Stimulated activated CD4-positive, alpha-beta T cell treated with anti-CD3 and anti-CD28 coated beads, Interleukin-1b, Interleukin-23, amount 100 ng/mL, for 48 hours (primary cell): Measurements from ENCODE around the gene VPS8.

Experiments
- DNase-seq: peaks from one replicate; pipeline ENCODE4 v3.0.0-alpha.2; 2020

The VPS8 gene

DNA sequence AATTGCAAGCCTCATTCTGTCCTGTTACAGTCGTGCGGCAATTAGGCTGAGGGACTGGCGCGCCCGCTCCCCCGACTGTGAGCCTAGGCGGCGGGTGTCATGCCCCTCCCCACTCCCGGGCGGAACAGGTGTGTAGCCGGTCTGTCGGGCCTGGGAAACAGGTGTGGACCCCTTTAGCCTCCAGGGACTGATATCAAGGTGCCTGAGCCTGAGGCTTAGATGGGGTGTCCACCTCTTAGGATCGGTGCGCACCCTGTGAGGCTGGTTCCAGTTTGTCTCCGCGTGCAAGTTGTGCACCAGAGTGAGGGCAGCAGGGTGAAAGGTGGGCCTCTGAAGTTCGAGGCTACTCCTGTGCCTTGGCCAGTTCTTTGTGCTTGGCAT lies 686 bp downstream of the VPS8 start:
- no peak for DNase-seq

DNA sequence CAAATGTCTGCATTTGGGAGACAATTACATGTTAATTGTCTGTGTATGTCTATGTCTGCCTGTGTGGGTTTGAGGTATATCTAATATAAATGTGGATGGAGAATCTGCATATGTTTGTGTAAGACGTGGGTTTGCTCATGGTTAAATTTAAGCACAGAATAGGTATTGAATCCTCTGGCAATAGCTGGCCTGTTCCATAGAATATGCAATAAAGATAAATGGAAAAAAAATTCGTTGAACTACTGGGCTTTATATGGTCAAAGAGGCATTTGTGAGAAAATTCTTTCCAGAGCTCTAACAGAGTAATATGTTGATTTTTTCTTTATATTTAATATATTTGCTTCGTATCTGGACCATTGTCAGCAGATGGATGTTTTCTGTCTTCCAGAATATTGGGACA lies 1.4 kb downstream of the VPS8 start:
- DNase-seq: no peak

DNA sequence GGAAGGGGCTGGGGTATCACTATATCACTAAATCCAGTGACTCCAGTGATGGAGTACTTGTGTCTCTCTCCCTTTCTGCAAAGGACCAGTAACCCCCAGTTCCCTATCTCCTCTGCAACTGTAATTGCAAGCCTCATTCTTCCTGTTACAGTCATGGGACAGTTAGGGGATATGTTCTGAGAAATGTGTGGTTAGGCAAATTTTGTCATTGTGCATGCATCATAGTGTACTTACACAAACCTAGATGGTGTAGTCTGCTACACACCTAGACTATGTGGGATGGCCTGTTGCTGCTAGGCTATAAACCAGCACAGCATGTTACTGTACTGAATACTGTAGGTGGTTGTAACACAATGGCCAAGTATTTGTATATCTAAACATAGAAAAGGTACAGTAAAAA lies 2.2 kb downstream of the VPS8 start:
- no peak for DNase-seq

DNA sequence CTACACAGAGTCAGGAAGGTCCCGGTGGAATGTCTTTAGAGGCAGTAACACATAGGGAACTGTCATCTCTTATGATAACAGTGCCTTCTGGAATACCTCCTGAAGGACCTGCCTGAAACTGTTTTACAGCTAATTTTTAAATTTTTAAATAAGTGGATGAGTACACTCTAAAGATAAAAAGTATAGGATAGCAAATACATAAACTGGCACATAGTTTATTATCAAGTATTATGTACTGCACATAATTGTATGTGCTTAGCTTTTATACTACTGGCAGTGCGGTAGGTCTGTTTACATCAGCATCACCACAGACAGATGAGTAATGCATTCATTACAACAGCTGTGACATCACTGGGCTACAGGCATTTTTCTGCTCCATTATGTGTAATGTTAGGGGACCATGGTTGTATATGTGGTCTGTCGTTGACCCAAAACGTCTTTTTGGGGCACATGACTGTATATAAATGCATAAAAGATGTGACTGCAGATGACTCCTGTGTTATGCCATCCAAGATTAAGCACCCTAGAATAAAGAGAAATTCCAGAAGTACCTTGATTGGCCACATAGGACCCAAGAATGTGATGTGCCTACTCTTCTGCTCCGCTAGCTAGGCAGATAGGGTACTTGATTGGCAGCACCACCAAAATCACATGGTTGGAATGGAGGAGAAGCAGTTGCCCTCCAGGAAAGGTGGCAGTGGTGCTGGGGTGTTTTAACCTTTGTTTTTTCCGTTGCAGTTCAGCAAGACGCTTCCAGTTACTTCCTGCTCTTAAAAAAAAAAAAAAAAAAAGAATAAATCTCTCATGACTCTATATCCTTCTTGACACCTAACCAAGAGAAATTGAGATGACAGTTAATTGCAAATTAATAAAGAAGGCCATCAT lies 3.3 kb downstream of the VPS8 start:
- DNase-seq: peak; percentile 25

DNA sequence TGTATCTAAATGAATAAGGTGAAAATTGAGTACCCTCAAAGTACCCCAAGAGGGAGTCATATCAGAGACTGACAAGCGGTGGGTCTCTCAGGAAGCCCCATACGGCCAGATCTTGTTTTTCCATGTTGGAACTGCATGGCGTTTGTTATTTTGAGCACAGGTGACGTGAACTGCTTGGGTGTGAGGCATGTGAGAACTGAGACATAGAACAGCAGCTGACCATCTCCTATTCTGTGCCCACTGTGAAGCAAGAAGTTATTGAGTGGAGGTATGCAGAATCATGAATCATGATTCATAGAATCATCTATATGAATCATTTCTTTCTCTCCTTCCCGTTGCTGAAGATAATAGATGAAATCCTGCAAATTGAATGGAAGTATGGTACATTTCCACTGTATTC lies 4.6 kb downstream of the VPS8 start:
- DNase-seq: no peak

- DNase-seq: no peak
Observed at GRCh38 chr3:184820525-184820924, 8.6 kb downstream of the VPS8 start.

- DNase-seq: no peak
Observed at GRCh38 chr3:184821034-184821433, 9.1 kb downstream of the VPS8 start.

GRCh38 chr3:184822081-184822480 lies 10.1 kb downstream of the VPS8 start:
- no peak for DNase-seq

GRCh38 chr3:184822654-184823053 lies 10.7 kb downstream of the VPS8 start:
- DNase-seq: no peak

GRCh38 chr3:184823990-184824389 lies 12.0 kb downstream of the VPS8 start:
- DNase-seq: no peak

DNA sequence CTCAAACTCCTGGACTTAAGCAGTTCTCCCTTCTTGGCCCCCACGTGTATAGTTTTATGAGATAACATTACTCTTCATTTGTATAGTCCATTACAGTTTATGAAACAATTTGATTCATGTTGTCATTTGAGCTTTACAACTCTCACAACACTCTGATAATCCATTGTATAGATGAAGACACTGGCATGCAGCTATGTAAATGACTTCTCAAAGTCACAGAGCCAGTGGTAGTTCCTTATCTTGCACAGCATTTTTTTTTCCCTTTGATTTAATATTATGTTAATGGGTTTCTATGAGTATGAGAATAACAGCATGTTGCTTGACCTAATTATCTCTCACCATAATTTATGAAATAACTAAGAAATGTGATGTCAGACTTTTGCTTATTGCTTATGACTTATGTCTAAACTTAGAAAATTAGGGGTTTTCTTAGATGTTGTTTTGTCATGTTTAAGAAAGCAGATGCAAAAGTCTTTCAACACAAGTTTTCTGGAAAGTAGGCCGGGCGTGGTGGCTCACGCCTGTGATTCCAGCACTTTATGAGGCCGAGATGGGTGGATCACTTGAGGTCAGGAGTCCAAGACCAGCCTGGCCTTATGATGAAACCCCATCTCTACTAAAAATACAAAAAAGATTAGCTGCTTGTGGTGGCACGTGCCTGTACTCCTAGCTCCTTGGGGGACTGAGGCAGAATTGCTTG lies 13.3 kb downstream of the VPS8 start:
- no peak for DNase-seq

GRCh38 chr3:184827572-184827971 lies 15.6 kb downstream of the VPS8 start:
- no peak for DNase-seq

DNA sequence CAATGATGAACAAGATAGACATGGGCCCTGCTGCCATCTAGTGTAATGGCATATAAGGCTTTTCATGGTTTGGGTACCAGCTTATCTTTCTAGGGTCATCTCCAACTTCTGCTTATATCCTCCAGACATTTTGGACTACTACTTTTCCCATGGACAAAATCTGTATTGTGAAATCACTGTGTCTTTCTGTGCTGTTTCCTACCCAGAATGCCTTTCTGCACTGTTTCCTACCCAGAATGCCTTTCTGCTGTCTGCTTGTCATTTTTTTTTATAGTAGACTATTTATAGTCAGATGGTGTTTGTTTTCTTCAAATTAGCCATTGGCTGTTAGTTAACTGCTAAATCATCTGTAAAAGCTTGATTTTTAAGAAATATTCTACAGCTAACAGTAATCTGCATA lies 20.1 kb downstream of the VPS8 start:
- no peak for DNase-seq

DNA sequence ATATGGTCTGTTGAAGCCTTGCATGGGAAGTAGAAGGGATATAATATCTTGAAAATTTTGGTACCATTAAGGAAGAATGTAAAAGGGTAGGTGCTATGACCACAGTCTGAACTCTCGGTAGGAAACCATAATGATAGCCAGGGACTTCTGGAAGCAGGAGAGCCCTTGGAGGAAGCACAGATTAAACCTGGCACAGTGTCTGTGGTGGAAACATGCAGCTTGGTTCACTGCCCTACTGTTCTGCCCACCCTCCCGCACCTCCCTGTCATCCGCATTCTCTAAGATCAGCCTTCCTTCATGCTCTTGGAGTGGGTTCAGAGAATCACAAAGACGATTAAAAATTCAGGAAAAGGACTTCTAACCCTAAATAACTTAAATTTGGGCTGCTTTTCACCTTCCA lies 20.9 kb downstream of the VPS8 start:
- no peak for DNase-seq

- no peak for DNase-seq
Observed at GRCh38 chr3:184836090-184836822, 24.3 kb downstream of the VPS8 start.

DNA sequence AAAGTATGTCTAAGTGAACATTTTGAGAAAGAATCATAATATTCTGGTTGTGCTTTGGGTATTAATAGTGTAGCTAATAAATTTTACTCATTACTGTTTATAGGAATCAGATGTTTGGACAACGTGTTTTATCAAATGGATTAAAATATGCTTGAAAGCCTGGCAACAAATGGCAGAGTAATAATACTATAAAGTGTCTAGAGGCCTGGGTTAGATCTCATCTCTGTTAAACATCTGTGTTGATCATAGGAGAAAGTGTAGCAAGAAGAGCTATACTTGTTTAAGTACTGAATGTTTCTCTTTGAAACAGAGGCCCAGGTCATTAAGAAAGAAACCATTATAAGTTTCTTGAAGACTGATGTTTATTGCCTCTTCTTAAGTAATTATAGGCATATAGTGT lies 30.5 kb downstream of the VPS8 start:
- DNase-seq: no peak

DNA sequence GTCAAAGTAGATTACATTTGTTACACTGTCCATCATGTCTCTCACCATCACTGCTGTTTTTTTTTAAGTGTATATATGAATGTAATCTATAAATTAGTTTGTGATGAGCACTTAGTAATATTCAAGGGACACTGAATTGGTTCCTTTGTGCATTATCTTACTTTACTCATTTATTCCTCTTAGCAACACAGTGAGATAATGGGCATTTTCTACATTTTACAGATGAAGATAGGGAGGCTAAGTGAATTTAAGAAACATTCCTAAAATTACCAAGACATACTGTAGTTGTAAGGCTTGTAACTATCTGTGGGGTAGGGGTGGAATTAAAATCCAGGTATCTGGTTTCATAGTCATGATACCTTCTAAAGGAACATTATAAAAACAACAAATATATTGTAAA lies 33.9 kb downstream of the VPS8 start:
- DNase-seq: no peak

DNA sequence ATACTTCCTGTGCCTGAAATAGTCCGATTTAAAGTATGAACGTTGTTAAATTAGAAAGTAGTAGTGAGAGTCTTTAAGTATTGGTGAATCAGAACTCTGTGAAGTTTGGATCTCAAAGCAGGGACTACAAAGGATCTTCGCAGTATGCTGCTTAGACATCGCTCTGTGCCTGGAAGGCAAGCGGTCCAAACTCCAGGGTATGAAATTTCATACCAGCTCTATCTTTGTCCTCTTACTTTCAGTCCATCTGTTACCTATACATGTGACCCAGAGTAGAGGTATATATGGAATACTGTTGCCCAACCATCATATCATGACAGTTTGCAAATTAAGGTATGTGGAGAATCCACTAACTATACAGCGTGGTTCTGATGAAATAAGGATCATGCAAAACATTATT lies 34.5 kb downstream of the VPS8 start:
- no peak for DNase-seq

DNA sequence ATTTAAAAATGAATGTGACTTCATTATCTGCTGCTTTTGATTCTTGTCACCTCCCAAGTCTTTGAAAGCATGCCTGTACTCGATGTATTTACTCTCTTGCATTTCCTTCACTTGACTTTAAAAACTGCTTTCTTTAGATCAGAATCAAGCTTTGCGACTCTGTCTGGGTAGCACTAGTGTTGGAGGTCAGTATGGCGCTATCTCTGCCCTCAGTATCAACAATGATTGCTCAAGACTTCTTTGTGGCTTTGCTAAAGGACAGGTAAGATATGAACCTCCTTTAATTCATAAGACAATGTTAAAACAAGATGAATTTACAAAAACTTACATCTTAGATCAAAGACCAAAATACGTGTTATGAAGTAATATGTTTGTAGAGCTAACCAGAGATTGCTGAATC lies 37.0 kb downstream of the VPS8 start:
- no peak for DNase-seq

DNA sequence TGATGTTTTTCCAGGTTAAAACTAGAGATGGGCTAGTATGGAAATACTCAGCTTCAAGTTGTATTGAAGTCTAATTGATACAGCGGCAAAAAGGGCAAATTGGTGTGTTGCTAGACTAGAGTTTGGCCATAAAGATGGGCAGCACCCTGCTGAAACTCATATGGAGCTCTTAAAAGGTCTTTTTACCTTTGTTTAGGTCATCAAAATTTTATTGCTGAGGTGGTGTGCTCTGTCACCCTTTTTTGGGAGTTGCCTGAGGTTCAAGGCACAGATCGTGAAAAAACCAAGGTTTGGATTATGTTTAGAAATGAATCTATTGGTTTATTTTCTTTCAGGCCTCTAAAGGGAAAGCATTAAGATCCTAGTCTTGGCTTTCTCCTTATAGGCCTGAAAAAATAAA lies 38.2 kb downstream of the VPS8 start:
- no peak for DNase-seq

GRCh38 chr3:184857099-184857498 lies 45.1 kb downstream of the VPS8 start:
- no peak for DNase-seq

GRCh38 chr3:184864000-184864399 lies 52.0 kb downstream of the VPS8 start:
- DNase-seq: no peak

DNA sequence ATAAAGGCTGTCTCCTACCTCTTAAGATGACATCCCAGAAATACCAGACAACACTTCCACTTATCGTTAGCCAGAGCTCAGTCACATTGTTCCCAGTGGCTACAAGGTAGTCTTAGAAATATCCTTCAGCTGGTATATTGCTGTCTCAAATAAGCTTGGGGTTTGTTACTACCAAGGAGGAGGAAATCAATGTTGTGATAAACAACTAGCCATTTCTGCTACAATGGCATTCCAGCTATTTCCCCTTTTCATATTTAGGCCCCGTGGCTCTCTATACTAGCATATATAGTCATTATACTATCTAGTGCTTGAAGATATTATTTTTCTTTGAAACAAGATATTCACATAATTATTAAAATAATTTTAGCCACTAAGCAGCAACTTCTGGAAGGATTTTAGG lies 56.5 kb downstream of the VPS8 start:
- DNase-seq: no peak

GRCh38 chr3:184872200-184872599 lies 60.2 kb downstream of the VPS8 start:
- peak; percentile 2 for DNase-seq
